T-helper 2 cell treated with Interferon-gamma antibody and Interleukin-4, amounts not matched to agents 5 μg/mL and 100 μg/mL, for 36 hours (primary cell): Measurements from ENCODE around the gene PTPRK.

ENCODE experiments used
- DNase-seq: peaks from one replicate; pipeline ENCODE4 v3.0.0; 2021; ENCODE audit warnings: low spot score
- H3K27ac Mint-ChIP-seq: one replicate; pipeline ENCODE4 v1.8.0; 2021; ENCODE audit warnings: mild to moderate bottlenecking, mixed read lengths
- H3K27me3 Mint-ChIP-seq: one replicate; pipeline ENCODE4 v1.8.0; 2021; ENCODE audit warnings: low read depth, mixed read lengths
- H3K36me3 Mint-ChIP-seq: one replicate; pipeline ENCODE4 v1.8.0; 2021; ENCODE audit warnings: low read depth, mixed read lengths
- H3K4me1 Mint-ChIP-seq: one replicate; pipeline ENCODE4 v1.8.0; 2021; ENCODE audit warnings: low read depth, mixed read lengths
- H3K4me3 Mint-ChIP-seq: one replicate; pipeline ENCODE4 v1.8.0; 2022; ENCODE audit warnings: mild to moderate bottlenecking, moderate library complexity, mixed read lengths
- H3K9me3 Mint-ChIP-seq: one replicate; pipeline ENCODE4 v1.8.0; 2021; ENCODE audit warnings: mixed read lengths

Gene PTPRK

GRCh38 chr6:128520436-128521281, at the start of gene PTPRK:
Gene PTPRK, minus strand, starts transcription at chr6:128520599. Its CDS starts 241 bp downstream, at chr6:128520358.
- peaks cover 19% of the 10 kb centered on the region for H3K4me1 Mint-ChIP-seq
- peak; percentile 88 for DNase-seq
- peak within 1 kb of the TSS; percentile 78 for H3K27ac Mint-ChIP-seq
- no peaks in the 10 kb centered on the region for H3K36me3 Mint-ChIP-seq
- H3K4me3 Mint-ChIP-seq: peak within 1 kb of the TSS; percentile 90
- peaks cover 74% of the 10 kb centered on the region for H3K27me3 Mint-ChIP-seq
- H3K9me3 Mint-ChIP-seq: no peaks in the 10 kb centered on the region

GRCh38 chr6:128567029-128567428, 46.6 kb upstream of the PTPRK start:
- no peak for DNase-seq
- H3K36me3 Mint-ChIP-seq: no peaks in the 10 kb centered on the region
- peaks cover 6% of the 10 kb centered on the region for H3K27me3 Mint-ChIP-seq
- no peak overlapping the region for H3K27ac Mint-ChIP-seq
- no peak overlapping the region for H3K4me3 Mint-ChIP-seq
- no peaks in the 10 kb centered on the region for H3K9me3 Mint-ChIP-seq
- no peaks in the 10 kb centered on the region for H3K4me1 Mint-ChIP-seq

GRCh38 chr6:128560966-128561365, 40.6 kb upstream of the PTPRK start:
- no peaks in the 10 kb centered on the region for H3K4me1 Mint-ChIP-seq
- DNase-seq: no peak
- no peak overlapping the region for H3K27ac Mint-ChIP-seq
- H3K4me3 Mint-ChIP-seq: no peak overlapping the region
- H3K36me3 Mint-ChIP-seq: no peaks in the 10 kb centered on the region
- peaks cover 5% of the 10 kb centered on the region for H3K27me3 Mint-ChIP-seq
- H3K9me3 Mint-ChIP-seq: no peaks in the 10 kb centered on the region

- Mint-ChIP-seq H3K4me3 (no peak overlapping the region), H3K9me3 (no peaks in the 10 kb centered on the region), H3K4me1 (no peaks in the 10 kb centered on the region), H3K36me3 (no peaks in the 10 kb centered on the region), H3K27me3 (peaks cover 5% of the 10 kb centered on the region), H3K27ac (no peak overlapping the region)
- DNase-seq: no peak
These were observed 38.5 kb upstream of the PTPRK start for GRCh38 chr6:128558924-128559323.

GRCh38 chr6:128558021-128558420, 37.6 kb upstream of the PTPRK start:
- no peaks in the 10 kb centered on the region for H3K4me1 Mint-ChIP-seq
- no peaks in the 10 kb centered on the region for H3K9me3 Mint-ChIP-seq
- no peak for DNase-seq
- no peak overlapping the region for H3K27ac Mint-ChIP-seq
- no peak overlapping the region for H3K4me3 Mint-ChIP-seq
- H3K27me3 Mint-ChIP-seq: peaks cover 5% of the 10 kb centered on the region
- no peaks in the 10 kb centered on the region for H3K36me3 Mint-ChIP-seq

GRCh38 chr6:128557081-128557480, 36.7 kb upstream of the PTPRK start:
- no peaks in the 10 kb centered on the region for H3K36me3 Mint-ChIP-seq
- H3K4me3 Mint-ChIP-seq: no peak overlapping the region
- no peak overlapping the region for H3K27ac Mint-ChIP-seq
- peaks cover 2% of the 10 kb centered on the region for H3K27me3 Mint-ChIP-seq
- DNase-seq: no peak
- no peaks in the 10 kb centered on the region for H3K9me3 Mint-ChIP-seq
- H3K4me1 Mint-ChIP-seq: no peaks in the 10 kb centered on the region

GRCh38 chr6:128554302-128554701, 33.9 kb upstream of the PTPRK start:
- no peak overlapping the region for H3K4me3 Mint-ChIP-seq
- no peak for DNase-seq
- H3K9me3 Mint-ChIP-seq: no peaks in the 10 kb centered on the region
- H3K4me1 Mint-ChIP-seq: no peaks in the 10 kb centered on the region
- no peaks in the 10 kb centered on the region for H3K36me3 Mint-ChIP-seq
- no peak overlapping the region for H3K27ac Mint-ChIP-seq
- peaks cover 6% of the 10 kb centered on the region for H3K27me3 Mint-ChIP-seq

GRCh38 chr6:128541261-128541660, 20.9 kb upstream of the PTPRK start:
- no peak overlapping the region for H3K27ac Mint-ChIP-seq
- DNase-seq: no peak
- no peaks in the 10 kb centered on the region for H3K36me3 Mint-ChIP-seq
- peaks cover 5% of the 10 kb centered on the region for H3K9me3 Mint-ChIP-seq
- peaks cover 9% of the 10 kb centered on the region for H3K27me3 Mint-ChIP-seq
- no peak overlapping the region for H3K4me3 Mint-ChIP-seq
- H3K4me1 Mint-ChIP-seq: peaks cover 2% of the 10 kb centered on the region

- no peak for DNase-seq
- peaks cover 2% of the 10 kb centered on the region for H3K4me1 Mint-ChIP-seq
- no peaks in the 10 kb centered on the region for H3K36me3 Mint-ChIP-seq
- no peak overlapping the region for H3K4me3 Mint-ChIP-seq
- no peaks in the 10 kb centered on the region for H3K9me3 Mint-ChIP-seq
- H3K27ac Mint-ChIP-seq: no peak overlapping the region
- peaks cover 9% of the 10 kb centered on the region for H3K27me3 Mint-ChIP-seq
These were observed 18.4 kb upstream of the PTPRK start for GRCh38 chr6:128538763-128539162.

- peaks cover 3% of the 10 kb centered on the region for H3K27me3 Mint-ChIP-seq
- no peaks in the 10 kb centered on the region for H3K9me3 Mint-ChIP-seq
- H3K36me3 Mint-ChIP-seq: no peaks in the 10 kb centered on the region
- no peak overlapping the region for H3K4me3 Mint-ChIP-seq
- H3K27ac Mint-ChIP-seq: no peak overlapping the region
- DNase-seq: no peak
- H3K4me1 Mint-ChIP-seq: peaks cover 3% of the 10 kb centered on the region
These were observed 12.4 kb upstream of the PTPRK start for GRCh38 chr6:128532827-128533226.

GRCh38 chr6:128532136-128532535, 11.7 kb upstream of the PTPRK start:
- H3K27me3 Mint-ChIP-seq: peaks cover 3% of the 10 kb centered on the region
- no peaks in the 10 kb centered on the region for H3K36me3 Mint-ChIP-seq
- no peaks in the 10 kb centered on the region for H3K9me3 Mint-ChIP-seq
- no peak overlapping the region for H3K27ac Mint-ChIP-seq
- peaks cover 3% of the 10 kb centered on the region for H3K4me1 Mint-ChIP-seq
- DNase-seq: no peak
- no peak overlapping the region for H3K4me3 Mint-ChIP-seq

- H3K27me3 Mint-ChIP-seq: peaks cover 3% of the 10 kb centered on the region
- no peaks in the 10 kb centered on the region for H3K36me3 Mint-ChIP-seq
- DNase-seq: no peak
- H3K9me3 Mint-ChIP-seq: no peaks in the 10 kb centered on the region
- H3K27ac Mint-ChIP-seq: no peak overlapping the region
- peaks cover 3% of the 10 kb centered on the region for H3K4me1 Mint-ChIP-seq
- no peak overlapping the region for H3K4me3 Mint-ChIP-seq
These were observed 11.3 kb upstream of the PTPRK start for GRCh38 chr6:128531696-128532095.

- no peak overlapping the region for H3K4me3 Mint-ChIP-seq
- H3K27ac Mint-ChIP-seq: no peak overlapping the region
- H3K36me3 Mint-ChIP-seq: no peaks in the 10 kb centered on the region
- no peaks in the 10 kb centered on the region for H3K9me3 Mint-ChIP-seq
- H3K27me3 Mint-ChIP-seq: peaks cover 13% of the 10 kb centered on the region
- H3K4me1 Mint-ChIP-seq: peaks cover 3% of the 10 kb centered on the region
- DNase-seq: no peak
These were observed 7.8 kb upstream of the PTPRK start for GRCh38 chr6:128528241-128528640.

- H3K36me3 Mint-ChIP-seq: no peaks in the 10 kb centered on the region
- H3K4me3 Mint-ChIP-seq: no peak overlapping the region
- peaks cover 3% of the 10 kb centered on the region for H3K4me1 Mint-ChIP-seq
- H3K27me3 Mint-ChIP-seq: peaks cover 18% of the 10 kb centered on the region
- no peak for DNase-seq
- no peak overlapping the region for H3K27ac Mint-ChIP-seq
- no peaks in the 10 kb centered on the region for H3K9me3 Mint-ChIP-seq
These were observed 7.0 kb upstream of the PTPRK start for GRCh38 chr6:128527375-128527774.
